Measurements from ENCODE around the gene GTF2IRD1. TPM values are rescaled to one million over a fixed set of nuclear protein-coding genes. Genes with fewer than 3 reads are reported as not detected.

Gene GTF2IRD1
- total and polyA plus RNA-seq, 2 of the 13 experiments (the other 11 are each of a cell fraction or from before 2014, with no cell fraction given) = 16.5 to 26.7 TPM

GRCh38 chr7:74478671-74479065 is 25.0 kb downstream of the GTF2IRD1 start:
- Histone ChIP-seq H3K9ac (ENCODE audit: insufficient read depth, low read depth, low read length) (no peak overlapping the region), H2AFZ (ENCODE audit: low read length) (no peak overlapping the region), H3K36me3 (replicated peaks in 1 of 2; ENCODE audit: control insufficient read depth in 1 of 2, insufficient read depth in 2 of 2, low read length in 2 of 2) (peaks cover 2% of the 10 kb centered on the region in 2 experiments; a peak in 1 of 5 replicates), H3K4me2 (ENCODE audit: low read depth, low read length) (no peak overlapping the region), H3K79me2 (ENCODE audit: insufficient read depth, low read length) (peaks cover 20% of the 10 kb centered on the region), H3K9me3 (ENCODE audit: low read length) (no peaks in the 10 kb centered on the region), H4K20me1 (ENCODE audit: insufficient read depth, low read length) (peaks cover 8% of the 10 kb centered on the region), H3K4me1 (ENCODE audit: insufficient read depth, low read length) (peaks cover 55% of the 10 kb centered on the region), H3K27me3 (ENCODE audit: control insufficient read depth in 1 of 2, insufficient read depth in 2 of 2, low read length in 2 of 2) (no peaks in the 10 kb centered on the region), H3K27ac (ENCODE audit: extremely low read length, insufficient read depth, low read length) (no peak overlapping the region), H3K4me3 (replicated peaks in 1 of 3; ENCODE audit: insufficient read depth in 1 of 3, low read depth in 2 of 3, low read length in 3 of 3) (no peak overlapping the region)
- 100% methylated on average over 4 of the region's 4 CpGs for WGBS (ENCODE audit: low lambda C conversion rate)
- ATAC-seq (no peak), DNase-seq (ENCODE audit: low spot score) (no peak), FAIRE-seq (no peak)
- no peak for TF ChIP-seq RCOR2 (CRISPR knock-in tag; IDR thresholded peaks at IDR 0.05)
- TF ChIP-seq POLR2AphosphoS2 (IDR thresholded peaks at IDR 0.05; ENCODE audit: low read depth, low read length) = no peak
- TF ChIP-seq NFKBIZ (CRISPR knock-in tag; IDR thresholded peaks at IDR 0.05) = no peak
- no peak for TF ChIP-seq ZNF674 (CRISPR knock-in tag; IDR thresholded peaks at IDR 0.05; ENCODE audit: low read depth)
- no peak for TF ChIP-seq ZNF792 (CRISPR knock-in tag; IDR thresholded peaks at IDR 0.05)
- TF ChIP-seq ZUFSP (CRISPR knock-in tag; IDR thresholded peaks at IDR 0.05; ENCODE audit: borderline replicate concordance) = no peak
- TF ChIP-seq IRF1 (CRISPR knock-in tag; IDR thresholded peaks at IDR 0.05; ENCODE audit: low read depth) = no peak
- TF ChIP-seq ZNF430 (CRISPR knock-in tag; IDR thresholded peaks at IDR 0.05) = no peak
- TF ChIP-seq ZNF121 (CRISPR knock-in tag; IDR thresholded peaks at IDR 0.05) = peak; percentile 85
- in situ Hi-C loops (cut with HindIII; ENCODE audit: extremely low pct_ligation_motif_present, low pct_unique_long_range_greater_than_20kb) = no loop called here
- ChIA-PET POLR2A (interaction anchor here (1.1 kb wide), 1 partner anchor 25 kb away, joined by 3 read pairs; the partner anchor contains the start of gene GTF2IRD1), CTCF (ENCODE audit: low intra/inter-chr PET ratio, low total read pairs) (no interaction called here)
- intact Hi-C loops (cut with micrococcal nuclease; ENCODE audit: unreplicated experiment) = no loop called here
- no TSS peak for BruUV-seq (replicated peaks)
